Naive thymus-derived CD8-positive, alpha-beta T cell (primary cell): ENCODE data around the gene HAGHL. TPM values are rescaled to one million over a fixed set of nuclear protein-coding genes. Genes with fewer than 3 reads are reported as not detected.

Experiments
- ATAC-seq, 2 donors: fragments of 150-1000 bp; cut with Tn5 transposase in 1 of 2; sonication (Bioruptor Pico), chemical (Tn5 transposase) in 1 of 2; 1 replicate in 1 of 2; 2 replicates in 1 of 2; pipeline ENCODE4 v1.10.0; 2021; ENCODE audit warnings: mild to moderate bottlenecking in 2 of 2, moderate library complexity in 2 of 2
- POLR2A ChIA-PET: fragments of 350-600 bp; sonication (Branson Sonifier 250); formaldehyde crosslinking; loops from one replicate; lab custom pipeline; 2021; ENCODE audit warnings: antibody characterized with exemption; lab: Charles Lee
- DNase-seq, 10 donors: peaks; one replicate each; pipeline versions ENCODE4 v3.0.0 to v3.0.0-alpha.2; 2020 to 2022
- H3K27ac Mint-ChIP-seq, 10 donors: one replicate each; pipeline ENCODE4 v1.8.0; 2020 to 2022; ENCODE audit warnings: mild to moderate bottlenecking in 10 of 10, mixed read lengths in 10 of 10, moderate library complexity in 4 of 10, inconsistent platforms in 1 of 10
- H3K27me3 Mint-ChIP-seq, 5 donors: one replicate each; pipeline ENCODE4 v1.8.0; 2021 to 2022; ENCODE audit warnings: mixed read lengths in 5 of 5
- H3K36me3 Mint-ChIP-seq, 3 donors: one replicate each; pipeline ENCODE4 v1.8.0; 2020 to 2022; ENCODE audit warnings: mixed read lengths in 3 of 3, mild to moderate bottlenecking in 2 of 3, inconsistent platforms in 1 of 3
- H3K4me1 Mint-ChIP-seq, 4 donors: one replicate each; pipeline ENCODE4 v1.8.0; 2021 to 2022; ENCODE audit warnings: mixed read lengths in 4 of 4
- H3K4me3 Mint-ChIP-seq, 10 donors: one replicate each; pipeline ENCODE4 v1.8.0; 2020 to 2022; ENCODE audit warnings: mild to moderate bottlenecking in 10 of 10, mixed read lengths in 10 of 10, moderate library complexity in 6 of 10, inconsistent platforms in 1 of 10
- H3K9me3 Mint-ChIP-seq, 9 donors: one replicate each; pipeline ENCODE4 v1.8.0; 2020 to 2022; ENCODE audit warnings: mixed read lengths in 9 of 9, mild to moderate bottlenecking in 3 of 9, inconsistent platforms in 1 of 9, moderate library complexity in 1 of 9
- polyA plus RNA-seq, 3 donors: library from polyadenylated mRNA; unstranded; fragments of 300-500 nt; fragmentation: Illumina TruSeq; gene quantifications; one replicate each; pipeline ENCODE4 v1.2.3, GENCODE V29; 2021
- total RNA-seq, 8 experiments: library from RNA in 2 of 8; stranded (reverse) in 2 of 8; gene quantifications; one replicate each; pipeline ENCODE4 v1.2.3 and lab custom pipeline; 2021 to 2026

HAGHL gene
- total and polyA plus RNA-seq, 5 experiments from 2014 or later, result 5.0 to 67.0 (median 6.2) TPM

DNA sequence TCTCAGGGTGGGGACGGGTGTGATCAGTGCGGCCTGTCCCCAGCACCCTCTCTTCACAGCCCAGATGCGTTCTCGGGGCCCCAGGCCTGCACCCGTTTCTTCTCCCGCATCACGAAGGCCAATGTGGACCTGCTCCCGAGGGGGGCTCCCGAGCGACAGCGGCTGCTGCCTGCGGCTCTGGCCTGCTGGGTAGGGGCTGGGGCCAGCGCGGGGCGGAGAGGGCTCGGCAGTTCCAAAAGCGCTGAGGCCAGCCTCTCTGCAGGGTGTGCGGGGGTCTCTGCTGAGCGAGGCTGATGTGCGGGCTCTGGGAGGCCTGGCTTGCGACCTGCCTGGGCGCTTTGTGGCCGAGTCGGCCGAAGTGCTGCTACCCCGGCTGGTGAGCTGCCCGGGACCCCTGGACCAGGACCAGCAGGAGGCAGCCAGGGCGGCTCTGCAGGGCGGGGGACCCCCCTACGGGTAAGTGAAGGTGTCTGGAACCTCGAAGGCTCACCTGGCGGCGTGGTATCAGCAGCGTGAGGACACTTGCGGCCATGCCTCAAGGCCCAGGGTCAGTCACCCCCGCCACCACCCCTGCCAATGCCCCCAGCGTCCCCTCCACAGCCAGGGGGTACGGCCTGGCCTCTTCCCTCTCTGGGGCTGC lies 38.1 kb downstream of the HAGHL start:
- Mint-ChIP-seq H3K36me3 (no peaks in the 10 kb centered on the region), H3K4me3 (no peak overlapping the region), H3K4me1 (no peaks in the 10 kb centered on the region), H3K27me3 (no peaks in the 10 kb centered on the region), H3K27ac (no peak overlapping the region), H3K9me3 (no peaks in the 10 kb centered on the region)
- POLR2A ChIA-PET, result no interaction called here
- DNase-seq, result peak in 1 of 10 donors; percentile 62
- no peak for ATAC-seq

- POLR2A ChIA-PET, result no interaction called here
- ATAC-seq, result no peak
- no peaks in the 10 kb centered on the region for H3K36me3 Mint-ChIP-seq
Measured at GRCh38 chr16:765488-765865, 38.6 kb downstream of the HAGHL start.

DNA sequence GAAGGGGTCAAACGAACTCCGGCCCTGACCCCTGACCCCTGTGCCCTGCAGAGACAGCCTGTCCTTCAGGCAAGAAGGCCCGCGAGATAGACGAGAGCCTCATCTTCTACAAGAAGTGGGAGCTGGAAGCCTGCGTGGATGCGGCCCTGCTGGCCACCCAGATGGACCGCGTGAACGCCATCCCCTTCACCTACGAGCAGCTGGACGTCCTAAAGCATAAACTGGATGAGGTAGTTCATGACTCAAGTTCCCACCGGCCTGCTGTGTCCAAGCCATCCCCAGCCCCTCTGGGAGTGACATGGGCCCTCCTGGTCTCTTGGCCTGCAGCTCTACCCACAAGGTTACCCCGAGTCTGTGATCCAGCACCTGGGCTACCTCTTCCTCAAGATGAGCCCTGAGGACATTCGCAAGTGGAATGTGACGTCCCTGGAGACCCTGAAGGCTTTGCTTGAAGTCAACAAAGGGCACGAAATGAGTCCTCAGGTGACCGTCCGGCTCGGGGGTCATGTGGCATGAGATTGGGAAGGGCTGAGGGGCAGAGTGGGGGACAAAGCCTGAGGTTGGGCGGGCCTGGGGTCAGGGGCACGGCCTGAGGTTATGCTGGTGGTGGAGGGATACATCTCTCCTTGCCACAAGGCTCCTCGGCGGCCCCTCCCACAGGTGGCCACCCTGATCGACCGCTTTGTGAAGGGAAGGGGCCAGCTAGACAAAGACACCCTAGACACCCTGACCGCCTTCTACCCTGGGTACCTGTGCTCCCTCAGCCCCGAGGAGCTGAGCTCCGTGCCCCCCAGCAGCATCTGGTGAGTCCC lies 39.3 kb downstream of the HAGHL start:
- POLR2A ChIA-PET, result no interaction called here
- DNase-seq, result peak in 1 of 10 donors; percentile 57

More at GRCh38 chr16:765488-765865, 38.6 kb downstream of the HAGHL start:
- no peaks in the 10 kb centered on the region for H3K9me3 Mint-ChIP-seq
- DNase-seq, result no peak
- no peak overlapping the region for H3K27ac Mint-ChIP-seq
- H3K4me1 Mint-ChIP-seq, result no peaks in the 10 kb centered on the region
- H3K27me3 Mint-ChIP-seq, result no peaks in the 10 kb centered on the region
- no peak overlapping the region for H3K4me3 Mint-ChIP-seq

DNA sequence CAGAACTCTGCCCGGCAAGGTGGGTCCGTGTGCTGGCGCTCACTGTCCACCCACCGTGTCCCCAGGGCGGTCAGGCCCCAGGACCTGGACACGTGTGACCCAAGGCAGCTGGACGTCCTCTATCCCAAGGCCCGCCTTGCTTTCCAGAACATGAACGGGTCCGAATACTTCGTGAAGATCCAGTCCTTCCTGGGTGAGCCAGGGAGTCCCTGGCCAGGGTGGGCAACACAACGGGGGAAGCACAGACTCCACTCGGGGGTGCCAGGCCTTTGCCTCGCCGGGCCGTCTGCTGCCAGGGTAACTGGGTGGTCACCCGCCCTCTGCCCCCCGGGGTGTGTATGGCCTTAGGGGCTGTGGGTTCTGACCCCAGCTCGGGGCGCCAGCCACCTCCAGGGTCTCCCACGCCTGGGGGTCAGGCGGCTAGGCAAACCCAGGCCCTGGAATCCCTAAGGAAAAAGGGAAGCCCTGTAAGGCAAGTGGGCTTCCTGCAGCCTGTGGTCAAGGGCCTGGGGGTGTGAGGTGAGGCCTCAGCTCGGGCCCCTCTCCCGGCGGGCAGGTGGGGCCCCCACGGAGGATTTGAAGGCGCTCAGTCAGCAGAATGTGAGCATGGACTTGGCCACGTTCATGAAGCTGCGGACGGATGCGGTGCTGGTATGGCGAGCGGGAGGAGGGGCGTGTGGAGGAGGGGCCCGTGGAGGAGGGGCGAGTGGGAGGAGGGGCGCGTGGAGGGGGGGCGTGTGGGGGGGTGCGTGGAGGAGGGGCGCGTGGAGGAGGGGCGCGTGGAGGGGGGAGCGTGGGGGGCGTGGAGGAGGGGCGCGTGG lies 40.1 kb downstream of the HAGHL start:
- Mint-ChIP-seq H3K36me3 (no peaks in the 10 kb centered on the region), H3K9me3 (no peaks in the 10 kb centered on the region), H3K4me1 (no peaks in the 10 kb centered on the region), H3K27ac (peak overlapping the region in 1 of 10 donors; percentile 65), H3K4me3 (no peak overlapping the region), H3K27me3 (no peaks in the 10 kb centered on the region)
- POLR2A ChIA-PET, result no interaction called here
- ATAC-seq (no peak), DNase-seq (no peak)

More for the DNA sequence above, 39.3 kb downstream of the HAGHL start:
- ATAC-seq, result no peak
- H3K4me3 Mint-ChIP-seq, result no peak overlapping the region
- no peak overlapping the region for H3K27ac Mint-ChIP-seq
- H3K36me3 Mint-ChIP-seq, result no peaks in the 10 kb centered on the region
- H3K9me3 Mint-ChIP-seq, result no peaks in the 10 kb centered on the region
- H3K4me1 Mint-ChIP-seq, result no peaks in the 10 kb centered on the region
- no peaks in the 10 kb centered on the region for H3K27me3 Mint-ChIP-seq

- POLR2A ChIA-PET, result no interaction called here
- Mint-ChIP-seq H3K4me1 (no peaks in the 10 kb centered on the region), H3K27me3 (no peaks in the 10 kb centered on the region), H3K27ac (no peak overlapping the region), H3K36me3 (no peaks in the 10 kb centered on the region), H3K9me3 (no peaks in the 10 kb centered on the region), H3K4me3 (no peak overlapping the region)
- ATAC-seq, result no peak
- DNase-seq, result no peak
Measured at GRCh38 chr16:767743-768235, 40.9 kb downstream of the HAGHL start.

GRCh38 chr16:768428-768827 lies 41.5 kb downstream of the HAGHL start:
- H3K27ac Mint-ChIP-seq, result no peak overlapping the region
- no peak overlapping the region for H3K4me3 Mint-ChIP-seq
- no peaks in the 10 kb centered on the region for H3K9me3 Mint-ChIP-seq
- no peaks in the 10 kb centered on the region for H3K27me3 Mint-ChIP-seq
- ATAC-seq (no peak), DNase-seq (no peak)
- POLR2A ChIA-PET, result no interaction called here
- H3K36me3 Mint-ChIP-seq, result no peaks in the 10 kb centered on the region
- no peaks in the 10 kb centered on the region for H3K4me1 Mint-ChIP-seq

DNA sequence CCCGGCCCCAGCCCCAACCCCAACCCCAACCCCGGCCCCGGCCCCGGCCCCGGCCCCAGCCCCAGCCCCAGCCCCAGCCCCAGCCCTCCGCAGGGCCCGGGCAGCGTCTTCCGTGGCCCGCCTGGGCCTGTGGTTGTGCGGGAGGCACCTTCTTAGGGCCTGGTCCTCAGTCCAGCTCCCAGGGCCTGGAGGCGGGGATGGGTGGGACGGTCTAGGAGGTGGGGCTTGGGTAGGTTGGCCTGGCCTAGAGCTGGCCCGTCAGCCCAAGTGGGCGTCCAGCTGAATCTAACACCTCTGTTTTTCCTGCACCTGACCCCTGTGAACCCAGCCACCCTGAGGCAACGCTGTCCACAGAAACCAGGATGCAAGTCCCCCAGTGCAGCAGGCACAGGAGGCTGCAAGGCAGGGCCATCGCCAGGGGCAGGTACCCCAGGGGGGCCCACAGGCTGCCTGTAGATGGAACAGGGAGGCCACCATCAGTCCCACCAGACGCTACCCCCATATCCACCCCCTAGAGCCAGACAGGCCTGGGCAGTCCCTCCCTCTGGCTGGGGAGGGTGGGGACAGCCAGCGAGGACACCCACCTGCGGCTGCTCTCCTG lies 42.4 kb downstream of the HAGHL start:
- Mint-ChIP-seq H3K4me3 (no peak overlapping the region), H3K4me1 (no peaks in the 10 kb centered on the region), H3K27me3 (no peaks in the 10 kb centered on the region), H3K27ac (no peak overlapping the region), H3K36me3 (no peaks in the 10 kb centered on the region), H3K9me3 (no peaks in the 10 kb centered on the region)
- ATAC-seq (no peak), DNase-seq (no peak)
- POLR2A ChIA-PET, result no interaction called here

DNA sequence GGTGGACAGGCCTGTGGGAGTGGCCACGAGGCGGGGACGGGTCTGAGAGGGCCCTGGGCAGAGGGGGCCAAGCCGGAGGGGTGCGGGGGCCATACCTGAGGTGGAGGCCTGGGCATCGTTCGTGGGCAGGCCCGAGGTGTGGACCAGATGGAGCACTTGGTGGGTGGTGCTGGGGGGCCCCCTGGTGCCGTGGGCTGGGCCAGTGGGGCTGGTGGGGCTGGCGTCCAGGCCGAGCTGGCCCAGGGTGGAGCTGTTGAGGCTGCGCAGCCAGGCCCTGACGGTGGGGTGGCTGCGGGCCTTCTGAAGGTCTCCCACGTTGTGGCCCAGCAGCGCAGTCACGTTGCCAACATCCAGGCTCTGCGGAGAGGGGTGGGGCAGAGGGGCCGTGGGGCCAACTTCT lies 43.0 kb downstream of the HAGHL start:
- POLR2A ChIA-PET, result no interaction called here
- Mint-ChIP-seq H3K4me1 (no peaks in the 10 kb centered on the region), H3K27me3 (no peaks in the 10 kb centered on the region), H3K27ac (no peak overlapping the region), H3K4me3 (no peak overlapping the region), H3K36me3 (no peaks in the 10 kb centered on the region), H3K9me3 (no peaks in the 10 kb centered on the region)
- ATAC-seq (no peak), DNase-seq (no peak)

- H3K27me3 Mint-ChIP-seq, result no peaks in the 10 kb centered on the region
- no peaks in the 10 kb centered on the region for H3K4me1 Mint-ChIP-seq
- ATAC-seq (no peak), DNase-seq (no peak)
- H3K27ac Mint-ChIP-seq, result no peak overlapping the region
- POLR2A ChIA-PET, result no interaction called here
- H3K9me3 Mint-ChIP-seq, result no peaks in the 10 kb centered on the region
- H3K4me3 Mint-ChIP-seq, result no peak overlapping the region
- H3K36me3 Mint-ChIP-seq, result no peaks in the 10 kb centered on the region
Measured at GRCh38 chr16:770411-770810, 43.5 kb downstream of the HAGHL start.

GRCh38 chr16:772959-773358 lies 46.1 kb downstream of the HAGHL start:
- POLR2A ChIA-PET, result no interaction called here
- Mint-ChIP-seq H3K27me3 (peaks cover 0 to 5% (median 3%) of the 10 kb centered on the region in 5 donors), H3K27ac (no peak overlapping the region), H3K4me3 (no peak overlapping the region), H3K4me1 (no peaks in the 10 kb centered on the region), H3K9me3 (peaks cover 0 to 1% (median 0%) of the 10 kb centered on the region in 9 donors), H3K36me3 (no peaks in the 10 kb centered on the region)
- no peak for DNase-seq
- no peak for ATAC-seq

GRCh38 chr16:774086-775001 lies 47.4 kb downstream of the HAGHL start:
- no peak overlapping the region for H3K4me3 Mint-ChIP-seq
- no peak overlapping the region for H3K27ac Mint-ChIP-seq
- DNase-seq (no peak), ATAC-seq (no peak)
- peaks cover 0 to 1% (median 0%) of the 10 kb centered on the region in 9 donors for H3K9me3 Mint-ChIP-seq
- no peaks in the 10 kb centered on the region for H3K36me3 Mint-ChIP-seq
- POLR2A ChIA-PET, result no interaction called here
- peaks cover 0 to 6% (median 3%) of the 10 kb centered on the region in 5 donors for H3K27me3 Mint-ChIP-seq
- H3K4me1 Mint-ChIP-seq, result no peaks in the 10 kb centered on the region
